Fibroblast of mammary gland (primary cell): ENCODE data around the gene SAMD1.
"Not testable (repeated sequence)": the region's sequence is repeated elsewhere in the genome, so short reads cannot be mapped to it uniquely, and the experiment has no call there.

Experiments used
- DNase-seq: peaks from one replicate; pipeline ENCODE4 v3.0.0-alpha.2; 2010; ENCODE audit warnings: low read depth
- H3K4me3 ChIP-seq: 2 replicates; pipeline ENCODE4 v1.5.1; 2011; ENCODE audit warnings: low read depth, mild to moderate bottlenecking, low read length, moderate library complexity; ENCODE audit not compliant: control insufficient read depth
- TF ChIP-seq, protein P1 (sequence below): conservative IDR thresholded peaks from 2 replicates; pipeline ENCODE4 v1.5.1; 2011; ENCODE audit warnings: low read depth, low read length, inconsistent platforms; ENCODE audit not compliant: control insufficient read depth, insufficient read depth

Gene SAMD1

GRCh38 chr19:14055396-14055795 is 35.2 kb downstream of the SAMD1 start:
- H3K4me3 ChIP-seq: no peak overlapping the region
- TF ChIP-seq, protein P1, sequence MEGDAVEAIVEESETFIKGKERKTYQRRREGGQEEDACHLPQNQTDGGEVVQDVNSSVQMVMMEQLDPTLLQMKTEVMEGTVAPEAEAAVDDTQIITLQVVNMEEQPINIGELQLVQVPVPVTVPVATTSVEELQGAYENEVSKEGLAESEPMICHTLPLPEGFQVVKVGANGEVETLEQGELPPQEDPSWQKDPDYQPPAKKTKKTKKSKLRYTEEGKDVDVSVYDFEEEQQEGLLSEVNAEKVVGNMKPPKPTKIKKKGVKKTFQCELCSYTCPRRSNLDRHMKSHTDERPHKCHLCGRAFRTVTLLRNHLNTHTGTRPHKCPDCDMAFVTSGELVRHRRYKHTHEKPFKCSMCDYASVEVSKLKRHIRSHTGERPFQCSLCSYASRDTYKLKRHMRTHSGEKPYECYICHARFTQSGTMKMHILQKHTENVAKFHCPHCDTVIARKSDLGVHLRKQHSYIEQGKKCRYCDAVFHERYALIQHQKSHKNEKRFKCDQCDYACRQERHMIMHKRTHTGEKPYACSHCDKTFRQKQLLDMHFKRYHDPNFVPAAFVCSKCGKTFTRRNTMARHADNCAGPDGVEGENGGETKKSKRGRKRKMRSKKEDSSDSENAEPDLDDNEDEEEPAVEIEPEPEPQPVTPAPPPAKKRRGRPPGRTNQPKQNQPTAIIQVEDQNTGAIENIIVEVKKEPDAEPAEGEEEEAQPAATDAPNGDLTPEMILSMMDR: no peak
- DNase-seq: no peak

GRCh38 chr19:14054721-14055120 is 35.8 kb downstream of the SAMD1 start:
- TF ChIP-seq, protein P1: no peak
- no peak for DNase-seq
- H3K4me3 ChIP-seq: no peak overlapping the region

GRCh38 chr19:14054099-14054498 is 36.5 kb downstream of the SAMD1 start:
- no peak overlapping the region for H3K4me3 ChIP-seq
- TF ChIP-seq, protein P1: no peak
- DNase-seq: no peak

DNA sequence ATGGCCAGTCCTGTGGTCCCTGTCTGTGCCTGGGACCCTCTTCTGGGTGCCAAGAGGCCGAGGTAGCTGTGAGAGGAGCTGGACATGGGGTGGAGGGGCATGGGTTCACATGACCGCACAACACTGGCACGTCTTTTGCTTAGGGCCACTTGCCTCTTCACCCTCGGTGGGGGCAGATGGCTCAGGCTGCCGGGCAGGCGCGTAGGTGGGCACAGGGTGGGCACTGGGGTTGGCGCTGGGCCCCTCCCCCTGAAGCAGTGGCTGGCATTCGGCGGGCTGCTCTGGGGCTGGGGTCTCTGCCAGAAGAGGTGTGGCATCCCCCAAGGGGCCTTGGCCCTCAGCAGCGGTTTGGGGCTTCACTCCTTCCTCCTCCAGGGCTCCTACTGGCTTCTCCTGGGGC is 37.1 kb downstream of the SAMD1 start:
- TF ChIP-seq, protein P1: no peak
- DNase-seq: no peak
- H3K4me3 ChIP-seq: no peak overlapping the region

GRCh38 chr19:14053032-14053431 is 37.5 kb downstream of the SAMD1 start:
- no peak for DNase-seq
- H3K4me3 ChIP-seq: no peak overlapping the region
- TF ChIP-seq, protein P1: no peak

- no peak overlapping the region for H3K4me3 ChIP-seq
- TF ChIP-seq, protein P1: no peak
Observed at GRCh38 chr19:14052470-14052869, 38.1 kb downstream of the SAMD1 start.

DNA sequence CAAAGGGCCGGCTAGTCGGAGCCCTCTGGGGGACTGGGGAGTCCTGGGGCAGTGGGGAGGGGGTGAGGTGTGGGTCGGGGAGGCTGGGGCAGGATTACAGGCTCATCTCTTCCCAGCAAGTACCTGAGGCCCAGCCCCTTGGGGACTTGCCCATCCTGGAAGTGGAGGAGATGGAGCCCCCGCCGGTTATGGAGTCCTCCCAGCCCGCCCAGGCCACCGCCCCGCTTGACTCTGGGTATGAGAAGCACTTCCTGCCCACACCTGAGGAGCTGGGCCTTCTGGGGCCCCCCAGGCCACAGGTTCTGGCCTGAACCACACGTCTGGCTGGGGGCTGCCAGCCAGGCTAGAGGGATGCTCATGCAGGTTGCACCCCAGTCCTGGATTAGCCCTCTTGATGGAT is 38.6 kb downstream of the SAMD1 start:
- DNase-seq: no peak
- H3K4me3 ChIP-seq: no peak overlapping the region
- TF ChIP-seq, protein P1: no peak

More at GRCh38 chr19:14052470-14052869, 38.1 kb downstream of the SAMD1 start:
- DNase-seq: no peak

DNA sequence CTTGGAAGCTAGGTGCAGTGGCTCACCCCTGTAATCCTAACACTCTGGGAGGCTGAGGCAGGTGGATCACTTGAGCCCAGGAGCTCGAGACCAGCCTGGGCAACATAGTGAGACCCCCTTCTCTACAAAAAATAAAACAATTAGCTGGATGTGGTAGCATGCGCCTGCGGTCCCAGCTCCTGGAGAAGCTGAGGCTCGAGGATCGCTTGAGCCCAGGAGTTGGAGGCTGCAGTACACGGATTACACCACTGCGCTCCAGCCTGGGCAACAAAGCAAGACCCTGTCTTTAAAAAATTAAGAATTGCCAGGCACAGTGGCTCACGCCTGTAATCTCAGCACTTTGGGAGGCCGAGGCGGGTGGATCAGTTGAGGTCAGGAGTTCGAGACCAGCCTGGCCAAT is 39.6 kb downstream of the SAMD1 start:
- DNase-seq: not testable (repeated sequence)

More for the DNA sequence above, 39.6 kb downstream of the SAMD1 start:
- H3K4me3 ChIP-seq: not testable (repeated sequence)
